HG03442 (cell line): ENCODE results near the gene NRXN3.

Experiments
- ATAC-seq: cut with Tn5 transposase; IDR thresholded peaks from one replicate; pipeline ENCODE4 v1.9.1; 2021; ENCODE audit warnings: mild to moderate bottlenecking, moderate library complexity; ENCODE audit not compliant: unreplicated experiment

The NRXN3 gene

DNA sequence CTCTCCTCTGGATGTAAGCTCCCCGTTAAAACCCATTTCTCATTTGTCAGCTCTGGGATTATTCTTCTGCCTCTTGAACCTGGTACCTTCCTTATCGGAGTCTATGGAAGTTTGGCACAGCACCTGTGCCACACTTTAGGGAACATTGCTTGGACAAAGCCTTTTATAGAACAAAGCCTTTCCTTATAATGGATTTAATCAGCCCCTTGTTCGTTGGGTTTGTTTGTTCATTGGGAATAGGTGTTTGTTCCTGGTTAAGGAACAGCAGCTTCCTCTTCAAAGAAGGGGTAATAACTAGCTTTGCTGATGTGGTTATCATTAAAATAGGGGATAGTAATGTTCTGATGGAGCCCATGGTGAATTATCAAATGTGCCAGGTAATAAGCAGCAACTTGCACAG lies 70.4 kb downstream of the NRXN3 start:
- ATAC-seq, result no peak

GRCh38 chr14:78242086-78242485 lies 71.9 kb downstream of the NRXN3 start:
- no peak for ATAC-seq

- ATAC-seq, result no peak
These were observed 73.0 kb downstream of the NRXN3 start for GRCh38 chr14:78243187-78243586.

GRCh38 chr14:78245238-78245637 lies 75.1 kb downstream of the NRXN3 start:
- ATAC-seq, result no peak

GRCh38 chr14:78248501-78249090 lies 78.4 kb downstream of the NRXN3 start:
- no peak for ATAC-seq

DNA sequence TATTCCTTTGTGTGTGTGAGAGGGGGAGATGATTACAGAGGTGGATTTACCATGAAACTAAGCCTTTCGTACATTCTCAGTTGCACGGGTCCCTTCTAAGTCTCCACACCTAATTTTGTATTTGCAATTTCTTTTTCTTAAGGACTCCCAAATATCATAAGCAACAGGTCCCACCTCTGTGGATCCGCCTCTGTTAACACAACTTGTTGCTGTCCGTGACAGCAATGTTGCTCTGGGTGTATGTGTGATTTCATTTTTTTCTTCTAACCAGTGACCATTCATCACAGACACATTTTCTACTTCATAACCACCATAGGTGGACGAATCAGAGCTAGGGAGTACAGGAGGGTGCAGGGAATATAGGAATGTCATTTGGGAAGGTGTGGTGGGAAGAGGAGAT lies 81.1 kb downstream of the NRXN3 start:
- ATAC-seq, result no peak

DNA sequence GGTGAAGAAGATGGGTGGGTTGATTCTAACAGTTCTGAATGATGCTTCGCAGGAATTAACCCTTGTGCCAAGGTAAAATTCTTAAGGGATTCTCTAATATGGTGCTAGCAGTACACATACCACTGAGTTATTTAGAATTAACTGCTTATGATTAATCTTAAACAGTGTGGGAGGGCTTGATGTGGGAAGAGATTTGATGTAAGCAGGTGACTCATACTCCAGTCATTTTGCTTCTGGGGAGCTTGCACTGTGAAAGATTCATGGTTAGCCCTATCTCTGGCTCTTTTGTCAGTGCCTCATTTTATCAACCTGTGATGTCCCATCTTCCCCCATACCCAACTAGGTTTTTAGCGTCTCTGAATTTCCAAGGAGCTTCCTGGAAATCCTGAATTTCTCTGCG lies 83.8 kb downstream of the NRXN3 start:
- no peak for ATAC-seq

- ATAC-seq, result peak; percentile 61
These were observed 84.8 kb downstream of the NRXN3 start for GRCh38 chr14:78254911-78255461.

DNA sequence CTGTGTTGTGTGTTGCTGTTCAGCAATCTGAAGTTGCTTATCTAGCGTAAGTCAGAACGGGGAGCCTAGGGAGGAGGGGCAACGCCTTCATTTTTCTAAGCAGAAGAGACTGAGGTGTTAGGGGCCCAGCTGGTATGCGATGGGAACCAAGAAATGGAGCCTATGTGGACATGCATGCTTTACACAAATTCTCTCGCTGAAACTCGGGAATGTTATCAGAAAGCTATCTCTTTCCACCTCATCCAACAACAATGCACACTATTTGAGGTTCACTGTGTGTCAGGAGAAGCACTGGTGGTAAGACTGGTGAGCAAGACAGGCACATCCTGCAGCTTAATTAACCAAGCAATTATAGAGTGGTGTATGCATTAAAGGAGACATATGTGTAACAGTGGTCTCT lies 89.7 kb downstream of the NRXN3 start:
- ATAC-seq, result no peak

DNA sequence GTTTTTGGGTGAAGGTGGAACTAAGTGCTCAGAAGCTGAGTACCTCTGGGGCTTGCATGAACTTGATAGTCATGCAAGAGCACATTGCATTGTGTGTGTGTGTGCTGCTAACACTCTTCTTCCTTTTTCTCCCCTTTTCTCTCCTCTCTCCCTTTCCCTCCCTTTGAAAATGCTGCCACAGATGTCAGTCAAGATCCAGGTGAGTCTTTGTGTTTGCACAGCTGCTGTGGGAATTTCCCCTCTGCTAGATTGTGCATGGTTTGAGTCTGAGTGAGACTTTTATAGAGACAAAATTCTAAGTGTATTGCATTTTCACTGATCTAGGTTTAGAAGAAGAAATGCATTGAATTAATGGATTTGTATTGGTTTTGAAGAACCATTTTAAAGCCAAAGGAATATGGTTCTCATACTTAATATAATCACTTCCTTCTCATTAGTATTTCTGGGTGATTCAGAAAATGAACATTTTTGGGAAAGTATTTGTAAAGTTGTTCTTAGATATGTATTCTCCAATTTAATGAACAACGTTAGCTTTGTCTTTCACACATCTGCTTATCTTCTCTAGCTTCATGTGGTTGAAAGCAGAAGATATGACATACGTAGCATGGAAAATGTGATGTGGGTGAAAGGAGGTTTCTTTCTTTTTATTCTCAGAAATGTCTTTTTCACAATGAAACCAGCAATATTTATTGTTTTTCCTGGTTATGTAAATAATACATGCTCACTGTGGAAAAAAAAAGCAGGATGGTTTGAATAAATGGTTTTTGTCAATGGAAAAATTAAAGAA lies 108.5 kb downstream of the NRXN3 start:
- no peak for ATAC-seq

- ATAC-seq, result no peak
These were observed 112.3 kb downstream of the NRXN3 start for GRCh38 chr14:78282437-78282836.

GRCh38 chr14:78286210-78286609 lies 116.0 kb downstream of the NRXN3 start:
- no peak for ATAC-seq

DNA sequence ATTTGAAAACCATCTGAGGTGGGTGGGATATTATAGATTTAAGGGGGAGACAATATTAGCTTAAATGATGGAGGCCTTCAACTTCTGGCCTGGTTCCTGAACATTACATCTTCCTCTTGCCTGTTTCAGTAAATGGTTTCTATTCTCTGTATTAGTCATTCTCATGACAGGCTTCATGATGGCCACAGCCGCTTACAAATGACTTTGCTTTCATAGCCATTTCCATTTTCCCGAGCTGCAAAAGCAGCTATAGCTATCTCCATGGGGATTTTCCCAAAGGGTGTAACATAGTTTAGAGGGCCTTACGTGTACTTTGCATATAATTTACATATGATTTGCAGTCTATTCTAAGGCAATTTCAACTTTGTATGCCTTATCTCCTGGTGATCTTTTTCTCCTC lies 121.8 kb downstream of the NRXN3 start:
- peak; percentile 92 for ATAC-seq

DNA sequence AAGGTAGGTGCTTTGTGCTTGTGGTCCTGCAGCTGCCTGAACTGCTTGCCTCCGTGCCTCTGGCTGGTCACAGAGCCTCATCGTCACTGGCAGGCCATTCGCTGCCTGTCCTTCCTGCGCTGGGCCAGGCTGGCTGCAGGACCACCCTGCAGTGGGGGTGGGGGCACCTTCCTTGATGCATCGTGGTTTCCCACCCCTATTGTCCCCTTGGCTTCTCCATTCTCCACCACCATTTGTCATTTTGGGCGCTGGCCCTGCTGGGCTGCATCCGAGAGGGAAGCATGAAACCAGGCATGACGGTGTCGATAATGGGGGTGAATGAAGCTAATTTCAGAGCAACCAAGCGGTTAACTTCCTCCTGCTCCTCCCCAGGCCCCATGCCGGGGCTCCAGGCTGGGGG lies 127.7 kb downstream of the NRXN3 start:
- no peak for ATAC-seq

DNA sequence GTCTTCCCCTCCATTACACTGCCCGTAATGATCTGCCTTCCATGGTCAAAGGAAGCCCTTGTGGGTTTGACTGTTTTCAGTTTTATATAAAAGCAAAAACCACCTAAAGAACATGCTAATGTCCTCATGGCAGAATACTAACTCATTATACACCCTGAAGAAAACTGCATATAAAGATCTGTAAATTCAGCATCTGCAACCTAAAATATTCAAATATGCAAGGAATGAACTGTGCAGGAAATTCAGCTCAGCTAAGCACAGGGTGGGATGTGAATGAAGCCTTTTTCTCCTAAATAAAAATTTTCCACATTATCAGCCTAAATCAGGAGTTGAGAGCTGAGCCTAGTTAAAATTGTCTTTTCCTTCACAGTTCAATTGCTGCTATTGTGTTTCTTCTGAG lies 128.1 kb downstream of the NRXN3 start:
- ATAC-seq, result no peak

DNA sequence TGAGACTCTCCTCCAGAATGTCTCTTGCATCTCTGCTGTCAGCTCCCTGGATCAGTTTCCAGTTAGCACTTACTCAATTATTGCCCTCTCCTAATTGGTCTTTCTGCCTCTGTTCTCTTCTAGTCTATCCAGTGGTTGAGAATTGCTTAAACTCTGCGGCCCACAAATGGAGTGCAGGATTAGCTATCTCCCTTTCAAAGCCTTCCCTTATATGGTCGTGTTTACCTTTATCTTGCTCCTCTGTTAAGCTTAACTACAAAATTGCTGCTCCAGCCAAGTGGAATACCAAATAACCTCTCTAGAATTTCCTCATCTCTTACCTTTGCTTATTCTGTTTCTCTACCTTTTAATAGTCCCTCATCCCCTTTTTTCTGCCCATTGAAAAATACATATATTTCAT lies 132.7 kb downstream of the NRXN3 start:
- ATAC-seq, result no peak

- no peak for ATAC-seq
These were observed 137.5 kb downstream of the NRXN3 start for GRCh38 chr14:78307671-78308070.

DNA sequence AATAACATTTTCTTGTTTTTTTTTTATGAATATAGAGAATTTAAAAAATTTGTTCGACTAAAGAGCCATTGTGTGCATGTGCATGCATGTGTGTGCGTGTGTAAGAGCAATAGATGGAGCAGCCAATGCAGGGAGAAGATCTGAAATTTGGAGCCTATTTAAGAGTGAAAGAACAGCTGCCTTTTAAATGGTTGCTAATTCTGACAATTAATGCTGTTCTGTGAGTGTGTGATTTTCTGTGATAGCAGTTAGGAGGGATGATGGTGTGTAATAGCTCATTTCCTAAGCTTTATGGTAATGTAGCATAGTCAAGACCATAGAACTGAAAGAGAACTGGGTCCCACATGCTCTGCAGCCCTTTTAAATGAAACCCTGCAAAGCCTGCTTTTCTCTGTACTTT lies 137.9 kb downstream of the NRXN3 start:
- no peak for ATAC-seq

DNA sequence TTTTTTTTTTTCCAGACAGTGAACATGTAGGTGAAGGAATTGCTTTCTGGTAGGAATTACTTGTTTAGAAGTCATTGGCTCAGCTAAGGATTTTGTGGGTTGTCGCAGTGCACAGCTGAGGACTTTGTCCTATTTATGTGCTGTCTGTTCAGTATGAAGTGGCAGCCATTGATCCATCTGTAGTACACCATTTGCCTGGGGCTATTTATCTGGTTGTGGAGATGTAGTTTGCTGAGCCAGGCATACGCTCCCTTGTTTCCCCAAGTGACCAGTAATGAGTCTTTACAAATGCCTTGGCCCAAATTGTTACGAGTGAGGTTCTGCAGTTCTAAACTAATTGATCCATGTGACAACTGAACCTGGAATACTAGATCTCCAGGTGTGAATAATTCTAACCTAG lies 140.1 kb downstream of the NRXN3 start:
- no peak for ATAC-seq

DNA sequence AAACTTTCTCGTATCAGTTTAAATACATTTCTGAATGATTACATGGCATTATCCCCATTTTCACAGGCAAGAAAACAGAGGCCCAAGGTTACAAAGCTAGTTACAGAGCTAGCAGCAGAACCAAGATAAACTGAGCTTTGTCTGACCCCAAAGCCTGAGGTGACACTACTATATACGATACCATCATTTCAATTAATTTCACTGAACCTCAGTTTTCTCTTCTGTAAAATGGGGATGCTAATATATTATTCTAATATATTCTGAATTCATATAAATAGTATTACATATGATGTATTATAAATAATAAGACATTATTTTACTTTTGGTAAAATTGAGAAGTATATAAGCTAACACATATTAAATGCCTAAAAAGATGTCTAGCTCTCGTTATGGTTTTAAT lies 143.3 kb downstream of the NRXN3 start:
- no peak for ATAC-seq

DNA sequence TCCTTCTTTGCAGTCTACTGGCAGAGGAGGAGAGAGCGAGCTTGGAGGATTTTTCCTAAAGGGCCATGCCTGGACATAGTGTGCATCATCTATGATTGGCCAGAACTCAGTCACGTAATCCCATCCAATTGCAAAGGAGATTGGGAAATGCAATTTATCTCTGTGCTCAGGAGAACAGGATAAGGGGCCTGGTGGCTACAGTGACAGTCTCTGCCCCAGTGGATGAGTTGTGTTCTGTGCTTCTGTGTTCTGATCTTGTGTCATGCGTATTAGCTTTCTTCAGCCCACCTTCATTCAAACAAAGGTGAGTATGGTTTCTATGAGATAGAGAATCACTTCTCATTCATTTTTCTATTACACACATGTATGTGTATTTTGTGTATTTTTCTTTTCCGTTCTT lies 144.3 kb downstream of the NRXN3 start:
- no peak for ATAC-seq

DNA sequence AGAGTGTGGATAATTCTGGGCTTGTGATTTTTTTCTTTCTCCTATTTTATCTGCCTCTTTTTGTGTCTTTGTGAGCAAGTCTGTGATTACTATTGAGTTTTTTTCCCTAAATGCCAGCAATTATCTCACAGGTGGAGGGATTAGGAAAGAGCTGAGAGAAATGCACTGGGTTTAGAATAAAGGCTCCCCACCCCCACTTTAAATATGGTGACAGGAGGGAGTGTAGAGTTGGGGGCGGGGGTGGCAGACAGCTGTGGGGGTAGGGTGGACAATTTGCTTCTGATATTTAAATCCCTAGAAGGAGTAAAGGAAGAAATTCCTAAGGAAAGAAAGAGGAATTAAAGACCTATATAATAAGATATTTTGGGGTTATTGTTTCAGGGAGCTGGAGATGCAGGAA lies 145.9 kb downstream of the NRXN3 start:
- no peak for ATAC-seq

GRCh38 chr14:78316786-78317185 lies 146.6 kb downstream of the NRXN3 start:
- no peak for ATAC-seq
